Cardiac muscle cell (in vitro differentiated cells and primary cell): ENCODE data around the gene DIDO1. TPM values are rescaled to one million over a fixed set of nuclear protein-coding genes. Genes with fewer than 3 reads are reported as not detected.

Experiments
- DNase-seq, 2 donors: peaks; one replicate each; pipeline versions ENCODE4 v3.0.0 to v3.0.0-alpha.2; 2010 to 2017; ENCODE audit warnings: low read depth in 1 of 2, low spot score in 1 of 2
- H3K27ac ChIP-seq: fragments of 200-600 bp; sonication (generic); 2 replicates; pipeline ENCODE4 v1.5.1; 2016
- H3K27me3 ChIP-seq: fragments of 200-600 bp; sonication (generic); 2 replicates; pipeline ENCODE4 v1.6.0; 2016; ENCODE audit warnings: control low read depth
- H3K36me3 ChIP-seq: fragments of 200-600 bp; sonication (generic); 2 replicates; pipeline ENCODE4 v1.5.1; 2016; ENCODE audit warnings: control low read depth
- H3K4me1 ChIP-seq: fragments of 200-600 bp; sonication (generic); 2 replicates; pipeline ENCODE4 v1.8.1; 2017; ENCODE audit warnings: low read depth, mild to moderate bottlenecking, mixed run types
- H3K4me3 ChIP-seq: fragments of 200-600 bp; sonication (generic); 2 replicates; pipeline ENCODE4 v1.5.1; 2016; ENCODE audit warnings: mild to moderate bottlenecking
- H3K9me3 ChIP-seq: fragments of 200-600 bp; sonication (generic); 2 replicates; pipeline ENCODE4 v1.5.1; 2017; ENCODE audit warnings: low read depth, mild to moderate bottlenecking, control low read depth
- CTCF ChIP-seq: IDR thresholded peaks from 2 replicates; pipeline ENCODE4 v1.5.1; 2012; ENCODE audit warnings: low read depth, mild to moderate bottlenecking, low read length
- polyA plus RNA-seq: library from polyadenylated mRNA; unstranded; fragments of >200 nt; fragmentation: Nextera tagmentation; extraction: Ambion mirVana; gene quantifications from 2 replicates; pipeline ENCODE4 v1.2.1, GENCODE V29; 2016
- total RNA-seq: library from RNA; depleted of rRNA; stranded (reverse); fragments of >200 nt; gene quantifications from 2 replicates; pipeline ENCODE4 v1.2.3, GENCODE V29; 2016

The DIDO1 gene
- total RNA-seq (39.4 and 69.2 TPM in 2 replicates), polyA plus RNA-seq (28.3 and 42.5 TPM in 2 replicates)

DNA sequence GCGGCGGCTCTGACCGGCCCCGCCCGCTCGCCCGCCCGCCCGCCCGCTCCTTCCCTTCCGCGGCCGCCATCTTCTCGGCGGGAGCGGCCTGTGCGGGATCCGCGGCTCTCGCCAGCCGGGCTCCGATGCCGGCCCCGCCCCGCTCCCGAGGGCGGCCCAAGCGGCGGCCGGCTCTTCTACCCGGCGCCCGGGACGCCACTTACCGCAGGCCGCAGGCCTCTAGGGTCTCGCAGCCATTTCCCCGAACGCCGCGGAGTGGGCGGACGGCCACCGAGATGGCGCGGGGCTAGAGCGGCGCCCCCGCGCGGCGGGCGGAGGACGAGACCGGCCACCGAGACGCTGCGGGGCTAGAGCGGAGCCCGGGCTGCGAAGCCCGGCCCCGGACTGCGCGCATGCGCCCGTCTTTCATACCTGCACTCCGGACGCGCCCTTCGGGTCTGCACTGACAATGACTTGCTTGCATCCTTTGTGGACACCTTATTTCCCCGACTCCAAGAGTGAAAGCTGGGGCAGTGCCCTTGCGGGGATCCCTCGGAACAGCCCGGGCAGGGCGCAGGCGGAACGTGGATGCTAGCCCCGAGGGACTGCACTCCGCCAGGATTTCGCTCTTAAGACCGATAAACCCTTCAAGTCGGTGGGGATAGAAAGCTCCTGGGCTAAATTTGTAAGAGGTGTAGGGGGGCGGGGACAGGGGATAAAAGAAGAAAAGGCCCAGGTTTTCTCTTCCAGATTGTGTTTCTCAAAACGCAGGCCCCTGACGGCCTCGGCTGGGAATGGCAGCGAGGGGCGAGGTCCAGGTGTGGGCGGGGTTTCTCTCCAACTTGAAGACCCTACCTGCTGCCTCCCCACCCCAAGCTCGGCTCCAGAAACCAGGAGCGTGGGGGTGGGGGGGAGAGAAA, at the start of gene DIDO1:
TSS of gene DIDO1 (minus strand) at position 277 of the 899 bp plus-strand sequence.
- peak within 1 kb of the TSS; percentile 97 for H3K4me3 ChIP-seq
- H3K36me3 ChIP-seq: no peaks in the 10 kb centered on the region
- peak; percentile 71 for TF ChIP-seq CTCF
- H3K9me3 ChIP-seq: no peaks in the 10 kb centered on the region
- peaks cover 18% of the 10 kb centered on the region for H3K4me1 ChIP-seq
- H3K27me3 ChIP-seq: no peaks in the 10 kb centered on the region
- peak; percentile 89 to 93 for DNase-seq
- H3K27ac ChIP-seq: peak within 1 kb of the TSS; percentile 98

DNA sequence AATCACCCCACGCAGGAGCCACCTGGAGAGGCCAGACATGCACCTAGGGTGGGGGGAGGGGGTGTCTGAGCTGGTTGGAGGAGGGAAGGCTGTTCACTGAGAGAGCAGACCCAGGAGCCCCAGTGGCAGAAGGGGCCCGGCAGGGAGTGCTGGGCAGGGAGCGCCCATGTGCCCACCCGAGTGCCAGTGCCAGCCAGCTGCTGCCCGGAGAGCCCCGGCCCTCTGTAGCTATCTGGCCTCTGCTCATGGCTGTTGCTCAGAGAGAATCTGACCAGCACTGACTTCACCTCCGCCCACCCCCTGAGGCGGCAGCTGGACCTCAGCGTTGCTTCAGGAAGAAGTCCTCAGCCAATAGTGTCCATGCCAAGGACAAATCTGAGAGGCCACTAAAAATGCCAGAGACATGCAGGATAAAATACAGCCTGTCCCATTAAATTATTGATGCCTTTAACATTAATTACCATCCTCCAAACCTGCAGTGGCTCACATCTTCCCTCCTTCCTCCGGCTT, 49.0 kb upstream of the DIDO1 start:
- Histone ChIP-seq H3K27ac (no peak overlapping the region), H3K36me3 (no peaks in the 10 kb centered on the region), H3K4me1 (no peaks in the 10 kb centered on the region), H3K4me3 (no peak overlapping the region), H3K9me3 (no peaks in the 10 kb centered on the region), H3K27me3 (peaks cover 58% of the 10 kb centered on the region)
- no peak for DNase-seq
- TF ChIP-seq CTCF: no peak

GRCh38 chr20:62972845-62973745, 46.8 kb upstream of the DIDO1 start:
- Histone ChIP-seq H3K9me3 (no peaks in the 10 kb centered on the region), H3K36me3 (no peaks in the 10 kb centered on the region), H3K4me1 (no peaks in the 10 kb centered on the region), H3K4me3 (no peak overlapping the region), H3K27me3 (peaks cover 52% of the 10 kb centered on the region), H3K27ac (no peak overlapping the region)
- no peak for DNase-seq
- no peak for TF ChIP-seq CTCF

- TF ChIP-seq CTCF: peak; percentile 77
- Histone ChIP-seq H3K4me1 (no peaks in the 10 kb centered on the region), H3K4me3 (no peak overlapping the region), H3K27ac (no peak overlapping the region), H3K36me3 (no peaks in the 10 kb centered on the region), H3K27me3 (peaks cover 48% of the 10 kb centered on the region), H3K9me3 (no peaks in the 10 kb centered on the region)
- peak; percentile 86 to 91 for DNase-seq
Observed at GRCh38 chr20:62971950-62972844, 45.9 kb upstream of the DIDO1 start.
